C4-2B (cell line): Measurements from ENCODE around the gene OR6K6.

Experiments used
- ZFX ChIP-seq: fragments of 450-650 bp; IDR thresholded peaks from 2 replicates; pipeline ENCODE4 v1.6.1; 2017
- TF ChIP-seq, protein P1 (sequence below): fragments of 450-650 bp; conservative IDR thresholded peaks from 2 replicates; pipeline ENCODE4 v1.5.1; 2017; ENCODE audit warnings: mild to moderate bottlenecking

DNA sequence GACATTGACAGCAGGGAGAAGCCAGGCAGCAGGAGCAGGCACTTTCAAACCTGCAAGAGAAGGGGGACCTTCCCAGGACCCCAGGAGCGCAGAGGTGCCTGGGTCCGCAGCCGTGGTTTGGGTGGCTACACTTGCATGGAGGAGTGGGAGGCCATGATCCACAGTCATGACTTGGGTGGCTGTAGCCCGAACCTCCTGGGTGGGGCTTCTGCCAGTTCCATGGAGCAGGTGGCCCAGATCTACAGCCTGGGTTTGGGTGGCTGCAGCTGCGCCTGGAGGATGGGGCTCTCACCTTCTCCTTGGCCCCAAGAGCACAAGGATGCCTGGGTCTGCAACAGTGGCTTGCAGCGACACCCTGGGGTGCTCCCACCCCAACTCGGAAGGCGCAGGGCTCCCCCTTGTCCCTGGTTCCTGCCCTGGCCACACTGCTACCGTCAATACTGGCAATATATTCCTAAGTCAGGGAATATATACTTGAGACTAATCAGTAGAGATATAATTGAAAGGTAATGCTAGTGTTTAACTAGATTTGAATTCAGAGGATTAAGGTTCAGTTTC, 2.3 kb upstream of the OR6K6 start:
- TF ChIP-seq, protein P1, sequence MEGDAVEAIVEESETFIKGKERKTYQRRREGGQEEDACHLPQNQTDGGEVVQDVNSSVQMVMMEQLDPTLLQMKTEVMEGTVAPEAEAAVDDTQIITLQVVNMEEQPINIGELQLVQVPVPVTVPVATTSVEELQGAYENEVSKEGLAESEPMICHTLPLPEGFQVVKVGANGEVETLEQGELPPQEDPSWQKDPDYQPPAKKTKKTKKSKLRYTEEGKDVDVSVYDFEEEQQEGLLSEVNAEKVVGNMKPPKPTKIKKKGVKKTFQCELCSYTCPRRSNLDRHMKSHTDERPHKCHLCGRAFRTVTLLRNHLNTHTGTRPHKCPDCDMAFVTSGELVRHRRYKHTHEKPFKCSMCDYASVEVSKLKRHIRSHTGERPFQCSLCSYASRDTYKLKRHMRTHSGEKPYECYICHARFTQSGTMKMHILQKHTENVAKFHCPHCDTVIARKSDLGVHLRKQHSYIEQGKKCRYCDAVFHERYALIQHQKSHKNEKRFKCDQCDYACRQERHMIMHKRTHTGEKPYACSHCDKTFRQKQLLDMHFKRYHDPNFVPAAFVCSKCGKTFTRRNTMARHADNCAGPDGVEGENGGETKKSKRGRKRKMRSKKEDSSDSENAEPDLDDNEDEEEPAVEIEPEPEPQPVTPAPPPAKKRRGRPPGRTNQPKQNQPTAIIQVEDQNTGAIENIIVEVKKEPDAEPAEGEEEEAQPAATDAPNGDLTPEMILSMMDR: no peak
- no peak for TF ChIP-seq ZFX
